H7 (cell line): ENCODE measurements around the gene ZNF407. TPM values are rescaled to one million over a fixed set of nuclear protein-coding genes. Genes with fewer than 3 reads are reported as not detected.

ENCODE experiments used
- DNase-seq: peaks from one replicate; pipeline ENCODE4 v3.0.0; 2012
- H3K27me3 ChIP-seq: 2 replicates; pipeline ENCODE4 v1.6.0; 2011; ENCODE audit warnings: mild to moderate bottlenecking, low read length; ENCODE audit not compliant: control insufficient read depth, insufficient read depth
- H3K36me3 ChIP-seq: replicated peaks from 2 replicates; pipeline ENCODE4 v1.5.1; 2011; ENCODE audit warnings: low read length; ENCODE audit not compliant: control insufficient read depth, insufficient read depth
- H3K4me3 ChIP-seq: 2 replicates; pipeline ENCODE4 v1.5.1; 2011; ENCODE audit warnings: low read depth, mild to moderate bottlenecking, control low read depth, low read length, moderate library complexity; ENCODE audit not compliant: insufficient read depth
- total RNA-seq: library from RNA; depleted of rRNA; stranded (reverse); fragments of >200 nt; shearing (Covaris generic); gene quantifications from 2 replicates; pipeline ENCODE4 v1.2.3, GENCODE V29; 2014

Gene ZNF407
- total RNA-seq, 1 experiment from 2014 or later: 2.9 TPM

GRCh38 chr18:74608681-74609080 is 11.0 kb downstream of the ZNF407 start:
- H3K27me3 ChIP-seq: no peaks in the 10 kb centered on the region
- no peak for DNase-seq
- no peaks in the 10 kb centered on the region for H3K36me3 ChIP-seq
- H3K4me3 ChIP-seq: no peak overlapping the region

GRCh38 chr18:74609535-74609934 is 11.9 kb downstream of the ZNF407 start:
- no peak overlapping the region for H3K4me3 ChIP-seq
- no peaks in the 10 kb centered on the region for H3K27me3 ChIP-seq
- no peaks in the 10 kb centered on the region for H3K36me3 ChIP-seq
- no peak for DNase-seq

GRCh38 chr18:74610051-74610615 is 12.5 kb downstream of the ZNF407 start:
- Histone ChIP-seq H3K27me3 (no peaks in the 10 kb centered on the region), H3K4me3 (no peak overlapping the region), H3K36me3 (no peaks in the 10 kb centered on the region)
- DNase-seq: no peak

- no peak for DNase-seq
- Histone ChIP-seq H3K36me3 (no peaks in the 10 kb centered on the region), H3K4me3 (no peak overlapping the region), H3K27me3 (no peaks in the 10 kb centered on the region)
Measured at GRCh38 chr18:74610860-74611259, 13.2 kb downstream of the ZNF407 start.

- no peaks in the 10 kb centered on the region for H3K27me3 ChIP-seq
- no peak overlapping the region for H3K4me3 ChIP-seq
- no peak for DNase-seq
- H3K36me3 ChIP-seq: no peaks in the 10 kb centered on the region
Measured at GRCh38 chr18:74611765-74612164, 14.1 kb downstream of the ZNF407 start.

- Histone ChIP-seq H3K27me3 (no peaks in the 10 kb centered on the region), H3K4me3 (no peak overlapping the region), H3K36me3 (no peaks in the 10 kb centered on the region)
- no peak for DNase-seq
Measured at GRCh38 chr18:74613381-74613780, 15.7 kb downstream of the ZNF407 start.

- DNase-seq: no peak
- H3K36me3 ChIP-seq: no peaks in the 10 kb centered on the region
- no peaks in the 10 kb centered on the region for H3K27me3 ChIP-seq
- no peak overlapping the region for H3K4me3 ChIP-seq
Measured at GRCh38 chr18:74616494-74616893, 18.8 kb downstream of the ZNF407 start.

GRCh38 chr18:74617486-74617885 is 19.8 kb downstream of the ZNF407 start:
- H3K36me3 ChIP-seq: no peaks in the 10 kb centered on the region
- DNase-seq: no peak
- no peaks in the 10 kb centered on the region for H3K27me3 ChIP-seq
- H3K4me3 ChIP-seq: no peak overlapping the region

- DNase-seq: no peak
- H3K36me3 ChIP-seq: no peaks in the 10 kb centered on the region
- H3K4me3 ChIP-seq: no peak overlapping the region
- H3K27me3 ChIP-seq: no peaks in the 10 kb centered on the region
Measured at GRCh38 chr18:74622072-74622471, 24.4 kb downstream of the ZNF407 start.

- no peak overlapping the region for H3K4me3 ChIP-seq
- DNase-seq: peak; percentile 40
- H3K27me3 ChIP-seq: no peaks in the 10 kb centered on the region
- no peaks in the 10 kb centered on the region for H3K36me3 ChIP-seq
Measured at GRCh38 chr18:74623047-74623816, 25.6 kb downstream of the ZNF407 start.

- Histone ChIP-seq H3K27me3 (no peaks in the 10 kb centered on the region), H3K36me3 (no peaks in the 10 kb centered on the region), H3K4me3 (no peak overlapping the region)
- DNase-seq: no peak
Measured at GRCh38 chr18:74624466-74624865, 26.8 kb downstream of the ZNF407 start.

GRCh38 chr18:74625157-74625556 is 27.5 kb downstream of the ZNF407 start:
- Histone ChIP-seq H3K36me3 (no peaks in the 10 kb centered on the region), H3K4me3 (no peak overlapping the region), H3K27me3 (no peaks in the 10 kb centered on the region)
- DNase-seq: no peak

- Histone ChIP-seq H3K4me3 (no peak overlapping the region), H3K27me3 (no peaks in the 10 kb centered on the region), H3K36me3 (no peaks in the 10 kb centered on the region)
- no peak for DNase-seq
Measured at GRCh38 chr18:74626049-74626874, 28.6 kb downstream of the ZNF407 start.

- Histone ChIP-seq H3K36me3 (no peaks in the 10 kb centered on the region), H3K27me3 (no peaks in the 10 kb centered on the region), H3K4me3 (no peak overlapping the region)
- no peak for DNase-seq
Measured at GRCh38 chr18:74630804-74631203, 33.1 kb downstream of the ZNF407 start.

- no peak overlapping the region for H3K4me3 ChIP-seq
- no peaks in the 10 kb centered on the region for H3K27me3 ChIP-seq
- H3K36me3 ChIP-seq: no peaks in the 10 kb centered on the region
Measured at GRCh38 chr18:74631212-74631611, 33.5 kb downstream of the ZNF407 start.

More at GRCh38 chr18:74631212-74631611, 33.5 kb downstream of the ZNF407 start:
- no peak for DNase-seq
